ENCODE measurements around the gene MSMP. TPM values are rescaled to one million over a fixed set of nuclear protein-coding genes. Genes with fewer than 3 reads are reported as not detected.

MSMP gene
- total and polyA plus RNA-seq, 2 donors (not counting 1 experiment from before 2014, with no cell fraction given) = not detected

GRCh38 chr9:35789541-35789940, 35.5 kb upstream of the MSMP start:
- H3K27me3 ChIP-seq (ENCODE audit: control insufficient read depth, insufficient read depth, low read length) = peaks cover 3% of the 10 kb centered on the region
- DNase-seq (ENCODE audit: low read depth in 2 of 2) = no peak
- TF ChIP-seq CTCF (conservative IDR thresholded peaks at IDR 0.05 in 1 of 2, IDR thresholded peaks at IDR 0.05 in 1 of 2; ENCODE audit: low read depth in 1 of 2, low read length in 2 of 2) = no peak
- no peak for TF ChIP-seq EZH2 (IDR thresholded peaks at IDR 0.05; ENCODE audit: low read length, missing control alignments)
- H3K9me3 ChIP-seq (ENCODE audit: control insufficient read depth, insufficient read depth, low read depth, low read length) = no peaks in the 10 kb centered on the region
- peaks cover 4% of the 10 kb centered on the region for H3K79me2 ChIP-seq (ENCODE audit: control insufficient read depth, insufficient read depth, low read length)
- H2AFZ ChIP-seq (ENCODE audit: low read length) = no peak overlapping the region
- H3K4me2 ChIP-seq (ENCODE audit: extremely low read depth, insufficient read depth, low read length) = no peak overlapping the region
- H3K9ac ChIP-seq (ENCODE audit: insufficient read depth, low read length) = no peak overlapping the region
- H3K4me1 ChIP-seq (ENCODE audit: control insufficient read depth, extremely low read depth, insufficient read depth, low read length) = peaks cover 14% of the 10 kb centered on the region
- H4K20me1 ChIP-seq (ENCODE audit: control insufficient read depth, extremely low read depth, insufficient read depth, low read length) = no peaks in the 10 kb centered on the region
- H3K4me3 ChIP-seq (replicated peaks in 1 of 4; ENCODE audit: control extremely low read depth in 1 of 4, insufficient read depth in 1 of 4, low read depth in 3 of 4, low read length in 4 of 4) = no peak overlapping the region
- H3K27ac ChIP-seq (ENCODE audit: insufficient read depth, low read length) = no peak overlapping the region
- H3K36me3 ChIP-seq (ENCODE audit: control insufficient read depth, insufficient read depth, low read length) = no peaks in the 10 kb centered on the region

GRCh38 chr9:35783418-35783817, 29.3 kb upstream of the MSMP start:
- H3K4me2 ChIP-seq (ENCODE audit: extremely low read depth, insufficient read depth, low read length) = no peak overlapping the region
- TF ChIP-seq EZH2 (IDR thresholded peaks at IDR 0.05; ENCODE audit: low read length, missing control alignments) (no peak), CTCF (conservative IDR thresholded peaks at IDR 0.05 in 1 of 2, IDR thresholded peaks at IDR 0.05 in 1 of 2; ENCODE audit: low read depth in 1 of 2, low read length in 2 of 2) (no peak)
- no peaks in the 10 kb centered on the region for H3K36me3 ChIP-seq (ENCODE audit: control insufficient read depth, insufficient read depth, low read length)
- DNase-seq (ENCODE audit: low read depth in 2 of 2) = no peak
- H3K27ac ChIP-seq (ENCODE audit: insufficient read depth, low read length) = no peak overlapping the region
- H3K9me3 ChIP-seq (ENCODE audit: control insufficient read depth, insufficient read depth, low read depth, low read length) = no peaks in the 10 kb centered on the region
- no peak overlapping the region for H2AFZ ChIP-seq (ENCODE audit: low read length)
- no peak overlapping the region for H3K9ac ChIP-seq (ENCODE audit: insufficient read depth, low read length)
- no peaks in the 10 kb centered on the region for H3K79me2 ChIP-seq (ENCODE audit: control insufficient read depth, insufficient read depth, low read length)
- no peak overlapping the region for H3K4me3 ChIP-seq (replicated peaks in 1 of 4; ENCODE audit: control extremely low read depth in 1 of 4, insufficient read depth in 1 of 4, low read depth in 3 of 4, low read length in 4 of 4)
- H4K20me1 ChIP-seq (ENCODE audit: control insufficient read depth, extremely low read depth, insufficient read depth, low read length) = no peaks in the 10 kb centered on the region
- H3K4me1 ChIP-seq (ENCODE audit: control insufficient read depth, extremely low read depth, insufficient read depth, low read length) = no peaks in the 10 kb centered on the region
- H3K27me3 ChIP-seq (ENCODE audit: control insufficient read depth, insufficient read depth, low read length) = peaks cover 16% of the 10 kb centered on the region

- H4K20me1 ChIP-seq (ENCODE audit: control insufficient read depth, extremely low read depth, insufficient read depth, low read length) = no peaks in the 10 kb centered on the region
- H2AFZ ChIP-seq (ENCODE audit: low read length) = no peak overlapping the region
- peaks cover 19% of the 10 kb centered on the region for H3K27me3 ChIP-seq (ENCODE audit: control insufficient read depth, insufficient read depth, low read length)
- H3K4me3 ChIP-seq (replicated peaks in 1 of 4; ENCODE audit: control extremely low read depth in 1 of 4, insufficient read depth in 1 of 4, low read depth in 3 of 4, low read length in 4 of 4) = no peak overlapping the region
- H3K27ac ChIP-seq (ENCODE audit: insufficient read depth, low read length) = no peak overlapping the region
- H3K9me3 ChIP-seq (ENCODE audit: control insufficient read depth, insufficient read depth, low read depth, low read length) = no peaks in the 10 kb centered on the region
- no peaks in the 10 kb centered on the region for H3K4me1 ChIP-seq (ENCODE audit: control insufficient read depth, extremely low read depth, insufficient read depth, low read length)
- no peaks in the 10 kb centered on the region for H3K36me3 ChIP-seq (ENCODE audit: control insufficient read depth, insufficient read depth, low read length)
- TF ChIP-seq EZH2 (IDR thresholded peaks at IDR 0.05; ENCODE audit: low read length, missing control alignments) (no peak), CTCF (conservative IDR thresholded peaks at IDR 0.05 in 1 of 2, IDR thresholded peaks at IDR 0.05 in 1 of 2; ENCODE audit: low read depth in 1 of 2, low read length in 2 of 2) (no peak)
- no peak overlapping the region for H3K4me2 ChIP-seq (ENCODE audit: extremely low read depth, insufficient read depth, low read length)
- no peak overlapping the region for H3K9ac ChIP-seq (ENCODE audit: insufficient read depth, low read length)
- no peak for DNase-seq (ENCODE audit: low read depth in 2 of 2)
- H3K79me2 ChIP-seq (ENCODE audit: control insufficient read depth, insufficient read depth, low read length) = no peaks in the 10 kb centered on the region
These were observed 27.0 kb upstream of the MSMP start for GRCh38 chr9:35781066-35781465.
